B cell (primary cell): Measurements from ENCODE around the gene SEC24B. TPM values are rescaled to one million over a fixed set of nuclear protein-coding genes. Genes with fewer than 3 reads are reported as not detected.

Source experiments
- ATAC-seq: fragments of 200-7000 bp; cut with Tn5 transposase; one replicate; pipeline ENCODE4 v1.10.0; 2021; ENCODE audit warnings: low read depth, mild to moderate bottlenecking, moderate number of reproducible peaks, moderate library complexity
- CTCF ChIA-PET: fragments of 350-600 bp; sonication (Branson Sonifier 250); formaldehyde crosslinking; loops from one replicate; lab custom pipeline; 2021; ENCODE audit warnings: antibody characterized with exemption, inconsistent platforms; lab: Charles Lee
- POLR2A ChIA-PET: fragments of 350-600 bp; sonication (Branson Sonifier 250); formaldehyde crosslinking; loops from one replicate; lab custom pipeline; 2021; ENCODE audit warnings: antibody characterized with exemption; lab: Charles Lee
- DNase-seq: peaks from one replicate; pipeline ENCODE4 v3.0.0; 2013
- H2AFZ ChIP-seq: 2 replicates; pipeline ENCODE4 v1.6.1; 2012; ENCODE audit warnings: mild to moderate bottlenecking, low read depth, low read length; ENCODE audit not compliant: insufficient read depth, poor library complexity, severe bottlenecking
- H3K27ac ChIP-seq, 2 donors: 1 replicate in 1 of 2; 2 replicates in 1 of 2; pipeline ENCODE4 v1.5.1; 2012 to 2013; ENCODE audit warnings: low read length in 2 of 2, mild to moderate bottlenecking in 2 of 2, moderate library complexity in 1 of 2
- H3K27me3 ChIP-seq, 4 experiments: fragments of 200-600 bp in 1 of 4; sonication (generic) in 1 of 4; replicated peaks in 1 of 4; 1 replicate in 2 of 4; 2 replicates in 2 of 4; pipeline versions ENCODE4 v1.6.1 to v1.7.0; 2013 to 2016; ENCODE audit warnings: low read length in 3 of 4, mild to moderate bottlenecking in 2 of 4, mixed read lengths in 1 of 4, moderate library complexity in 1 of 4; ENCODE audit not compliant: insufficient read depth in 4 of 4, control insufficient read depth in 3 of 4; ENCODE audit errors: control extremely low read depth in 1 of 4
- H3K36me3 ChIP-seq, 2 experiments: replicated peaks in 1 of 2; 1 replicate in 1 of 2; 2 replicates in 1 of 2; pipeline versions ENCODE4 v1.6.1 to v1.7.1; 2013; ENCODE audit warnings: low read length in 1 of 2; ENCODE audit not compliant: insufficient read depth in 2 of 2, control insufficient read depth in 1 of 2; ENCODE audit errors: control extremely low read depth in 1 of 2, extremely low read depth in 1 of 2
- H3K4me1 ChIP-seq, 2 donors: fragments of 200-600 bp in 1 of 2; sonication (generic) in 1 of 2; 1 replicate in 1 of 2; 2 replicates in 1 of 2; pipeline versions ENCODE4 v1.5.1 to v1.6.1; 2013 to 2017; ENCODE audit warnings: low read length in 2 of 2; ENCODE audit not compliant: control insufficient read depth in 2 of 2, insufficient read depth in 2 of 2
- H3K4me2 ChIP-seq: replicated peaks from 2 replicates; pipeline ENCODE3; 2012; ENCODE audit warnings: mild to moderate bottlenecking, low read depth, low read length; ENCODE audit not compliant: poor library complexity, severe bottlenecking
- H3K4me3 ChIP-seq, 5 experiments: fragments of 200-600 bp in 1 of 5; sonication (generic) in 1 of 5; 1 replicate in 3 of 5; 2 replicates in 2 of 5; pipeline versions ENCODE4 v1.5.1 to v1.7.0; 2011 to 2016; ENCODE audit warnings: low read length in 4 of 5, mild to moderate bottlenecking in 4 of 5, low read depth in 2 of 5, control low read depth in 1 of 5, moderate library complexity in 1 of 5; ENCODE audit not compliant: insufficient read depth in 1 of 5; ENCODE audit errors: control extremely low read depth in 1 of 5, extremely low read depth in 1 of 5
- H3K79me2 ChIP-seq: fragments of 200-600 bp; sonication (generic); one replicate; pipeline ENCODE4 v1.6.0; 2016; ENCODE audit warnings: low read length; ENCODE audit not compliant: control insufficient read depth, insufficient read depth
- H3K9ac ChIP-seq: fragments of 200-600 bp; sonication (generic); 2 replicates; pipeline ENCODE4 v1.6.1; 2017; ENCODE audit warnings: mild to moderate bottlenecking, low read length, moderate library complexity
- H3K9me3 ChIP-seq, 3 donors: one replicate each; pipeline versions ENCODE4 v1.6.1 to v1.7.1; 2013; ENCODE audit warnings: low read length in 2 of 3; ENCODE audit not compliant: control insufficient read depth in 2 of 3, insufficient read depth in 1 of 3; ENCODE audit errors: control extremely low read depth in 1 of 3
- H4K20me1 ChIP-seq: 2 replicates; pipeline ENCODE4 v1.6.0; 2012; ENCODE audit warnings: mild to moderate bottlenecking, low read length; ENCODE audit not compliant: insufficient read depth, control insufficient read depth, poor library complexity, severe bottlenecking
- H3K27ac Mint-ChIP-seq: one replicate; pipeline ENCODE4 v1.8.0; 2021; ENCODE audit warnings: mixed read lengths
- H3K27me3 Mint-ChIP-seq: one replicate; pipeline ENCODE4 v1.8.0; 2021; ENCODE audit warnings: mixed read lengths
- H3K4me1 Mint-ChIP-seq: one replicate; pipeline ENCODE4 v1.8.0; 2021; ENCODE audit warnings: mixed read lengths
- H3K4me3 Mint-ChIP-seq: one replicate; pipeline ENCODE4 v1.8.0; 2021; ENCODE audit warnings: mixed read lengths
- H3K9me3 Mint-ChIP-seq: one replicate; pipeline ENCODE4 v1.8.0; 2022; ENCODE audit warnings: mixed read lengths; ENCODE audit not compliant: insufficient read depth
- WGBS: methylation state at CpG from one replicate; pipeline ENCODE4 v1.1.5; 2013; ENCODE audit warnings: missing lambda C conversion rate; ENCODE audit not compliant: insufficient coverage; 5-methylcytosine and 5-hydroxymethylcytosine counted together
- intact Hi-C: fragments of 100-400 bp; cut with micrococcal nuclease; formaldehyde crosslinking; loops from one replicate; pipeline ENCODE4 v1.10.0; 2022
- polyA plus RNA-seq: library from polyadenylated mRNA; depleted of rRNA; stranded (reverse); fragments of >200 nt; gene quantifications from 2 replicates; pipeline ENCODE4 v1.2.3, GENCODE V29; 2012
- small RNA-seq: library from RNA; depleted of rRNA; stranded (forward); fragments of <200 nt; gene quantifications from one replicate; pipeline ENCODE3, GENCODE V24; 2012; ENCODE audit warnings: low replicate concordance, low read depth; ENCODE audit not compliant: insufficient read length
- total RNA-seq, 2 donors: library from RNA; stranded (reverse); fragments of 120-200 nt in 1 of 2; gene quantifications; 1 replicate in 1 of 2; 2 replicates in 1 of 2; pipeline versions ENCODE4 v1.2.3 to v1.2.4, GENCODE V29; 2013 to 2022
- TF ChIP-seq, protein P1 (sequence below): fragments of 200-600 bp; IDR thresholded peaks from one replicate; pipeline ENCODE4 v1.8.0; 2022; ENCODE audit warnings: antibody characterized with exemption, mild to moderate bottlenecking

Gene SEC24B
- total and polyA plus RNA-seq, 2 donors (not counting 1 experiment from before 2014, with no cell fraction given): 22.6 to 46.4 TPM

DNA sequence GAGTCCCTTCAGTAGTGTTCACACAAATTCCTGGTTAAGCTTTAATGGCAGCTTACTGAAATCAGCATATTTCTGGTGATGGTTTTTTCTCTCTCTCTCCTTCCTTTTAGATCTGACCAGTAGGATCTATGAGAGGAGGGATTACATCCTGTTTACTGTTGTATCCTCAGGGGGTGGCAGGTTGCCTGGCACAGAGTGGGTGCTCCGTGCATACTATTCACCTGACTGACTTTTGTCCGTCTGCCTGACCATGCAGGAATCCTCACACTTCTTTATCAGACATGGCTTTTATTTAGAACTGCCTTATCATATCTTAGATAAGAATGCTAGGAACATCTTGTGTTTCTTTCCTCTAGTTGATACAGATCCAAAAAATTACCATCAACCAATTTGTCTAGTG lies 156.0 kb downstream of the SEC24B start:
- no peak overlapping the region for H2AFZ ChIP-seq
- intact Hi-C loops: no loop called here
- H3K4me3 ChIP-seq: no peak overlapping the region
- CTCF ChIA-PET: no interaction called here
- DNase-seq (no peak), ATAC-seq (no peak)
- H3K9me3 Mint-ChIP-seq: no peaks in the 10 kb centered on the region
- H3K9ac ChIP-seq: no peak overlapping the region
- H3K4me1 Mint-ChIP-seq: peaks cover 51% of the 10 kb centered on the region
- H3K4me3 Mint-ChIP-seq: no peak overlapping the region
- POLR2A ChIA-PET: no interaction called here
- H3K79me2 ChIP-seq: peaks cover 86% of the 10 kb centered on the region
- no peaks in the 10 kb centered on the region for H3K27me3 ChIP-seq
- H3K27ac Mint-ChIP-seq: no peak overlapping the region
- H3K36me3 ChIP-seq: no peaks in the 10 kb centered on the region
- no CpG with 5 or more reads among the region's 2 CpGs for WGBS
- TF ChIP-seq, protein P1, sequence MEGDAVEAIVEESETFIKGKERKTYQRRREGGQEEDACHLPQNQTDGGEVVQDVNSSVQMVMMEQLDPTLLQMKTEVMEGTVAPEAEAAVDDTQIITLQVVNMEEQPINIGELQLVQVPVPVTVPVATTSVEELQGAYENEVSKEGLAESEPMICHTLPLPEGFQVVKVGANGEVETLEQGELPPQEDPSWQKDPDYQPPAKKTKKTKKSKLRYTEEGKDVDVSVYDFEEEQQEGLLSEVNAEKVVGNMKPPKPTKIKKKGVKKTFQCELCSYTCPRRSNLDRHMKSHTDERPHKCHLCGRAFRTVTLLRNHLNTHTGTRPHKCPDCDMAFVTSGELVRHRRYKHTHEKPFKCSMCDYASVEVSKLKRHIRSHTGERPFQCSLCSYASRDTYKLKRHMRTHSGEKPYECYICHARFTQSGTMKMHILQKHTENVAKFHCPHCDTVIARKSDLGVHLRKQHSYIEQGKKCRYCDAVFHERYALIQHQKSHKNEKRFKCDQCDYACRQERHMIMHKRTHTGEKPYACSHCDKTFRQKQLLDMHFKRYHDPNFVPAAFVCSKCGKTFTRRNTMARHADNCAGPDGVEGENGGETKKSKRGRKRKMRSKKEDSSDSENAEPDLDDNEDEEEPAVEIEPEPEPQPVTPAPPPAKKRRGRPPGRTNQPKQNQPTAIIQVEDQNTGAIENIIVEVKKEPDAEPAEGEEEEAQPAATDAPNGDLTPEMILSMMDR: no peak
- H4K20me1 ChIP-seq: peaks cover 55% of the 10 kb centered on the region
- no peaks in the 10 kb centered on the region for H3K27me3 Mint-ChIP-seq
- no peak overlapping the region for H3K27ac ChIP-seq
- H3K4me2 ChIP-seq: no peak overlapping the region
- peaks cover 0 to 13% (median 0%) of the 10 kb centered on the region in 3 donors for H3K9me3 ChIP-seq
- peaks cover 2 to 6% of the 10 kb centered on the region in 2 donors for H3K4me1 ChIP-seq

Small RNA genes within 50 kb of the gene (small RNA-seq; reads per million reads assigned to genes)
- gene MIR576 (2.7 reads per million, percentile 38 among the genes with 10 or more reads in this experiment), gene RN7SL55P (not detected)

Other genes starting within 250 kb of the SEC24B start
- gene COL25A1, start 131.2 kb upstream of the SEC24B start, total RNA-seq: not detected in 2 replicates
- gene COL25A1, start 131.2 kb upstream of the SEC24B start, polyA plus RNA-seq: not detected in 2 replicates
- 52.4 and 59.3 TPM in 2 replicates for gene MCUB, start 126.4 kb downstream of the SEC24B start, total RNA-seq
- 114 and 206 TPM in 2 replicates for gene MCUB, start 126.4 kb downstream of the SEC24B start, polyA plus RNA-seq